SK-N-SH (cell line): ENCODE measurements around the gene ERBB2. TPM values are rescaled to one million over a fixed set of nuclear protein-coding genes. Genes with fewer than 3 reads are reported as not detected.
"Not testable (repeated sequence)": the region's sequence is repeated elsewhere in the genome, so short reads cannot be mapped to it uniquely, and the experiment has no call there.

ENCODE experiments used
- CTCF ChIA-PET: fragments of 300-600, 350-600 bp; formaldehyde crosslinking; extraction: SDS; loops from one replicate; lab custom pipeline; 2021; lab: Yijun Ruan, JAX
- POLR2A ChIA-PET: fragments of 350-600 bp; sonication (Branson Sonifier 250); formaldehyde crosslinking; extraction: SDS; loops from one replicate; lab custom pipeline; 2020; ENCODE audit warnings: antibody characterized with exemption, inconsistent platforms; lab: Yijun Ruan, JAX
- DNase-seq: peaks from one replicate; pipeline ENCODE4 v3.0.0; 2012
- H2AFZ ChIP-seq: fragments of 200-600 bp; sonication (generic); 2 replicates; pipeline ENCODE4 v1.8.1; 2016; ENCODE audit warnings: antibody characterized with exemption, mild to moderate bottlenecking, low read depth
- H3F3A ChIP-seq: fragments of 200-600 bp; sonication (generic); replicated peaks from 2 replicates; pipeline ENCODE3; 2016; ENCODE audit warnings: antibody characterized with exemption, mild to moderate bottlenecking; ENCODE audit not compliant: insufficient read depth
- H3K27ac ChIP-seq, 2 experiments: fragments of 200-500 bp in 1 of 2; fragments of 200-600 bp in 1 of 2; sonication (Bioruptor generic) in 1 of 2; sonication (generic), shearing (Covaris generic) in 1 of 2; 2 replicates each; pipeline versions ENCODE4 v1.5.1 to v1.6.1; 2014 to 2016; ENCODE audit warnings: low read depth in 2 of 2, inconsistent platforms in 1 of 2, low read length in 1 of 2, mild to moderate bottlenecking in 1 of 2, mixed read lengths in 1 of 2
- H3K27me3 ChIP-seq: fragments of 200-600 bp; sonication (generic), shearing (Covaris generic); 2 replicates; pipeline ENCODE4 v1.6.1; 2016; ENCODE audit warnings: mixed run types; ENCODE audit not compliant: insufficient read depth
- H3K36me3 ChIP-seq, 2 experiments: fragments of 200-500 bp in 1 of 2; fragments of 200-600 bp in 1 of 2; sonication (Bioruptor generic) in 1 of 2; sonication (generic) in 1 of 2; replicated peaks in 1 of 2; 2 replicates each; pipeline versions ENCODE3 to v1.5.1; 2014 to 2016; ENCODE audit warnings: low read length in 1 of 2, mild to moderate bottlenecking in 1 of 2; ENCODE audit not compliant: insufficient read depth in 2 of 2, control insufficient read depth in 1 of 2
- H3K4me1 ChIP-seq, 2 experiments: fragments of 200-500 bp in 1 of 2; fragments of 200-600 bp in 1 of 2; sonication (Bioruptor generic) in 1 of 2; sonication (generic), shearing (Covaris generic) in 1 of 2; 2 replicates each; pipeline versions ENCODE4 v1.5.1 to v1.6.1; 2014 to 2016; ENCODE audit warnings: low read depth in 1 of 2, low read length in 1 of 2, mixed run types in 1 of 2; ENCODE audit not compliant: insufficient read depth in 2 of 2, control insufficient read depth in 1 of 2
- H3K4me2 ChIP-seq: fragments of 200-600 bp; sonication (generic), shearing (Covaris generic); 2 replicates; pipeline ENCODE4 v1.6.1; 2017; ENCODE audit warnings: mixed run types
- H3K4me3 ChIP-seq, 2 experiments: fragments of 200-500 bp in 1 of 2; fragments of 200-600 bp in 1 of 2; sonication (Bioruptor generic) in 1 of 2; sonication (generic), shearing (Covaris generic) in 1 of 2; 2 replicates each; pipeline versions ENCODE4 v1.5.1 to v1.8.1; 2014 to 2016; ENCODE audit warnings: low read depth in 2 of 2, inconsistent platforms in 1 of 2, low read length in 1 of 2, mild to moderate bottlenecking in 1 of 2, mixed read lengths in 1 of 2, moderate library complexity in 1 of 2
- H3K79me2 ChIP-seq: fragments of 200-600 bp; sonication (generic); 2 replicates; pipeline ENCODE4 v1.8.1; 2017; ENCODE audit warnings: mild to moderate bottlenecking; ENCODE audit not compliant: insufficient read depth
- H3K9ac ChIP-seq: fragments of 200-600 bp; sonication (generic); 2 replicates; pipeline ENCODE4 v1.6.1; 2017; ENCODE audit warnings: mixed run types
- H3K9me2 ChIP-seq: fragments of 200-600 bp; sonication (generic); 2 replicates; pipeline ENCODE4 v1.6.1; 2017; ENCODE audit warnings: mixed run types
- H3K9me3 ChIP-seq: fragments of 200-600 bp; sonication (generic); 2 replicates; pipeline ENCODE4 v1.6.1; 2017; ENCODE audit warnings: mixed run types, mild to moderate bottlenecking, moderate library complexity
- H4K20me1 ChIP-seq: fragments of 200-600 bp; sonication (generic); 2 replicates; pipeline ENCODE4 v1.6.1; 2017; ENCODE audit warnings: mild to moderate bottlenecking, mixed run types; ENCODE audit not compliant: insufficient read depth
- JUND ChIP-seq: IDR thresholded peaks from 2 replicates; pipeline ENCODE4 v1.4.0; 2012
- MXI1 ChIP-seq: IDR thresholded peaks from 2 replicates; pipeline ENCODE4 v1.6.1; 2012; ENCODE audit warnings: mild to moderate bottlenecking, low read depth, low read length, improper control_type of control experiment
- NFIC ChIP-seq: IDR thresholded peaks from 2 replicates; pipeline ENCODE4 v1.4.0; 2012; ENCODE audit warnings: borderline replicate concordance
- POLR2AphosphoS5 ChIP-seq: IDR thresholded peaks from 2 replicates; pipeline ENCODE4 v1.6.1; 2012; ENCODE audit warnings: low read depth, low read length
- RFX5 ChIP-seq: IDR thresholded peaks from 2 replicates; pipeline ENCODE4 v1.6.1; 2012; ENCODE audit warnings: mild to moderate bottlenecking, improper control_type of control experiment, low read length
- SIN3A ChIP-seq: IDR thresholded peaks from 2 replicates; pipeline ENCODE4 v1.6.1; 2012; ENCODE audit warnings: low read depth, mild to moderate bottlenecking, low read length, moderate library complexity, borderline replicate concordance
- SMC3 ChIP-seq: IDR thresholded peaks from 2 replicates; pipeline ENCODE4 v1.6.1; 2012; ENCODE audit warnings: low read depth, low read length, improper control_type of control experiment
- TEAD4 ChIP-seq: IDR thresholded peaks from 2 replicates; pipeline ENCODE4 v1.4.0; 2012; ENCODE audit warnings: mild to moderate bottlenecking, borderline replicate concordance; ENCODE audit not compliant: insufficient read depth
- WGBS: methylation state at CpG from one replicate; pipeline ENCODE4 v1.1.6; 2017; ENCODE audit warnings: low lambda C conversion rate; 5-methylcytosine and 5-hydroxymethylcytosine counted together
- polyA plus RNA-seq, 3 experiments: library from polyadenylated mRNA; depleted of rRNA; stranded (reverse); fragments of >200 nt; gene quantifications; 2 replicates each; pipeline ENCODE4 v1.2.3, GENCODE V29; 2012
- TF ChIP-seq, protein P1 (sequence below): fragments of 150-350 bp; IDR thresholded peaks from 2 replicates; pipeline ENCODE4 v1.6.1; 2017; ENCODE audit warnings: antibody characterized with exemption, low read length, low read depth, borderline replicate concordance
- TF ChIP-seq, protein P2 (sequence below): IDR thresholded peaks from 2 replicates; pipeline ENCODE4 v1.4.0; 2012; ENCODE audit warnings: low read depth
- TF ChIP-seq, protein P3 (sequence below): IDR thresholded peaks from 2 replicates; pipeline ENCODE4 v1.6.1; 2012; ENCODE audit warnings: mild to moderate bottlenecking, low read depth, low read length, moderate library complexity

The ERBB2 gene
- polyA plus RNA-seq, 1 of the 3 experiments (the other 2 are of a cell fraction): 1.9 TPM

DNA sequence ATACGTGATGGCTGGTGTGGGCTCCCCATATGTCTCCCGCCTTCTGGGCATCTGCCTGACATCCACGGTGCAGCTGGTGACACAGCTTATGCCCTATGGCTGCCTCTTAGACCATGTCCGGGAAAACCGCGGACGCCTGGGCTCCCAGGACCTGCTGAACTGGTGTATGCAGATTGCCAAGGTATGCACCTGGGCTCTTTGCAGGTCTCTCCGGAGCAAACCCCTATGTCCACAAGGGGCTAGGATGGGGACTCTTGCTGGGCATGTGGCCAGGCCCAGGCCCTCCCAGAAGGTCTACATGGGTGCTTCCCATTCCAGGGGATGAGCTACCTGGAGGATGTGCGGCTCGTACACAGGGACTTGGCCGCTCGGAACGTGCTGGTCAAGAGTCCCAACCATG, 24.9 kb downstream of the ERBB2 start:
- no peaks in the 10 kb centered on the region for H4K20me1 ChIP-seq
- ChIA-PET CTCF (interaction anchor here (2.0 kb wide), 1 partner anchor 90 kb away, joined by 6 read pairs; no protein-coding TSS in a partner anchor), POLR2A (no interaction called here)
- no peaks in the 10 kb centered on the region for H3K9me2 ChIP-seq
- WGBS: 99% methylated on average over 8 of the region's 13 CpGs
- H3K9me3 ChIP-seq: no peaks in the 10 kb centered on the region
- H2AFZ ChIP-seq: no peak overlapping the region
- H3K27ac ChIP-seq: no peak overlapping the region
- H3K27me3 ChIP-seq: no peaks in the 10 kb centered on the region
- TF ChIP-seq POLR2AphosphoS5 (no peak), TEAD4 (no peak), NFIC (no peak), JUND (no peak), MXI1 (no peak), RFX5 (no peak), SIN3A (no peak), SMC3 (no peak)
- TF ChIP-seq, protein P1, sequence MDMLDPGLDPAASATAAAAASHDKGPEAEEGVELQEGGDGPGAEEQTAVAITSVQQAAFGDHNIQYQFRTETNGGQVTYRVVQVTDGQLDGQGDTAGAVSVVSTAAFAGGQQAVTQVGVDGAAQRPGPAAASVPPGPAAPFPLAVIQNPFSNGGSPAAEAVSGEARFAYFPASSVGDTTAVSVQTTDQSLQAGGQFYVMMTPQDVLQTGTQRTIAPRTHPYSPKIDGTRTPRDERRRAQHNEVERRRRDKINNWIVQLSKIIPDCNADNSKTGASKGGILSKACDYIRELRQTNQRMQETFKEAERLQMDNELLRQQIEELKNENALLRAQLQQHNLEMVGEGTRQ: no peak
- TF ChIP-seq, protein P2, sequence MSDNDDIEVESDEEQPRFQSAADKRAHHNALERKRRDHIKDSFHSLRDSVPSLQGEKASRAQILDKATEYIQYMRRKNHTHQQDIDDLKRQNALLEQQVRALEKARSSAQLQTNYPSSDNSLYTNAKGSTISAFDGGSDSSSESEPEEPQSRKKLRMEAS: no peak
- TF ChIP-seq, protein P3, sequence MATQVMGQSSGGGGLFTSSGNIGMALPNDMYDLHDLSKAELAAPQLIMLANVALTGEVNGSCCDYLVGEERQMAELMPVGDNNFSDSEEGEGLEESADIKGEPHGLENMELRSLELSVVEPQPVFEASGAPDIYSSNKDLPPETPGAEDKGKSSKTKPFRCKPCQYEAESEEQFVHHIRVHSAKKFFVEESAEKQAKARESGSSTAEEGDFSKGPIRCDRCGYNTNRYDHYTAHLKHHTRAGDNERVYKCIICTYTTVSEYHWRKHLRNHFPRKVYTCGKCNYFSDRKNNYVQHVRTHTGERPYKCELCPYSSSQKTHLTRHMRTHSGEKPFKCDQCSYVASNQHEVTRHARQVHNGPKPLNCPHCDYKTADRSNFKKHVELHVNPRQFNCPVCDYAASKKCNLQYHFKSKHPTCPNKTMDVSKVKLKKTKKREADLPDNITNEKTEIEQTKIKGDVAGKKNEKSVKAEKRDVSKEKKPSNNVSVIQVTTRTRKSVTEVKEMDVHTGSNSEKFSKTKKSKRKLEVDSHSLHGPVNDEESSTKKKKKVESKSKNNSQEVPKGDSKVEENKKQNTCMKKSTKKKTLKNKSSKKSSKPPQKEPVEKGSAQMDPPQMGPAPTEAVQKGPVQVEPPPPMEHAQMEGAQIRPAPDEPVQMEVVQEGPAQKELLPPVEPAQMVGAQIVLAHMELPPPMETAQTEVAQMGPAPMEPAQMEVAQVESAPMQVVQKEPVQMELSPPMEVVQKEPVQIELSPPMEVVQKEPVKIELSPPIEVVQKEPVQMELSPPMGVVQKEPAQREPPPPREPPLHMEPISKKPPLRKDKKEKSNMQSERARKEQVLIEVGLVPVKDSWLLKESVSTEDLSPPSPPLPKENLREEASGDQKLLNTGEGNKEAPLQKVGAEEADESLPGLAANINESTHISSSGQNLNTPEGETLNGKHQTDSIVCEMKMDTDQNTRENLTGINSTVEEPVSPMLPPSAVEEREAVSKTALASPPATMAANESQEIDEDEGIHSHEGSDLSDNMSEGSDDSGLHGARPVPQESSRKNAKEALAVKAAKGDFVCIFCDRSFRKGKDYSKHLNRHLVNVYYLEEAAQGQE: no peak
- TF ChIP-seq, all 33 proteins: peak for 0
- no peak overlapping the region for H3K9ac ChIP-seq
- H3K36me3 ChIP-seq: peaks cover 0 to 4% of the 10 kb centered on the region in 2 experiments
- H3K79me2 ChIP-seq: no peaks in the 10 kb centered on the region; the same call in 1 of the 2 replicates
- H3K4me3 ChIP-seq: no peak overlapping the region
- H3F3A ChIP-seq: no peaks in the 10 kb centered on the region
- H3K4me1 ChIP-seq: peaks cover 0 to 6% of the 10 kb centered on the region in 2 experiments; a peak in 1 of 4 replicates
- DNase-seq: no peak
- no peak overlapping the region for H3K4me2 ChIP-seq

DNA sequence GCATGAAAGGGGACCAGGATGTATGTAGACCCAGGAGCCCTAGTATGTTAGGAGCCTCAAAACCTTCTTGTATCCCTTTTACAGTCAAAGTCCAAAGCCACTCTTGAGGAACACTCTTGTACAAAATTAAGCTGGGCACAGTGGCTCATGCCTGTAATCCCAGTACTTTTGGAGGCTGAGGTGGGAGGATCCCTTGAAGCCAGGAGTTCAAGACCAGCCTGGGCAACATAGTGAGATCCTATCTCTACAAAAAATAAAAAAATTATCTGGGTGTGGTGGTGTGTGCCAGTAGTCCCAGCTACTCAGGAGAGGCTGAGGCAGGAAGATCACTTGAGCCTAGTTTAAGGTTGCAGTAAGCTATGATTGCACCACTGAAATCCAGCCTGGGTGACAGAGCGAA, 26.1 kb downstream of the ERBB2 start:
- H3K4me1 ChIP-seq, H3K4me2 ChIP-seq, H3K27me3 ChIP-seq, H3F3A ChIP-seq, H3K27ac ChIP-seq, H3K79me2 ChIP-seq, DNase-seq, H3K36me3 ChIP-seq, H3K4me3 ChIP-seq, H2AFZ ChIP-seq, H4K20me1 ChIP-seq, POLR2A ChIA-PET, H3K9me3 ChIP-seq, H3K9ac ChIP-seq, H3K9me2 ChIP-seq: not testable (repeated sequence)
- CTCF ChIA-PET: interaction anchor here (0.7 to 2.0 kb wide), 3 partner anchors 38 to 92 kb away, joined by 3 to 6 read pairs (median 4); partner anchors contain the start of gene PGAP3
- 100% methylated on average over 1 of the region's 1 CpG for WGBS
